Fibroblast of lung (primary cell): ENCODE data around the gene NINJ2. TPM values are rescaled to one million over a fixed set of nuclear protein-coding genes. Genes with fewer than 3 reads are reported as not detected.

Experiments
- DNase-seq, 2 donors: peaks; one replicate each; pipeline versions ENCODE4 v3.0.0 to v3.0.0-alpha.2; 2010; ENCODE audit warnings: low read depth in 2 of 2
- H2AFZ ChIP-seq: 2 replicates; pipeline ENCODE4 v1.5.1; 2012; ENCODE audit warnings: low read length, control low read depth, inconsistent platforms
- H3K27ac ChIP-seq: 2 replicates; pipeline ENCODE4 v1.5.1; 2011; ENCODE audit warnings: low read length, control low read depth; ENCODE audit not compliant: insufficient read depth
- H3K27me3 ChIP-seq: 2 replicates; pipeline ENCODE4 v1.5.1; 2011; ENCODE audit warnings: mild to moderate bottlenecking, low read length; ENCODE audit not compliant: control insufficient read depth, insufficient read depth
- H3K36me3 ChIP-seq: 2 replicates; pipeline ENCODE4 v1.5.1; 2011; ENCODE audit warnings: low read length; ENCODE audit not compliant: control insufficient read depth, insufficient read depth
- H3K4me1 ChIP-seq: 2 replicates; pipeline ENCODE4 v1.5.1; 2011; ENCODE audit warnings: low read length; ENCODE audit not compliant: control insufficient read depth, insufficient read depth; ENCODE audit errors: extremely low read depth
- H3K4me2 ChIP-seq: 2 replicates; pipeline ENCODE4 v1.5.1; 2011; ENCODE audit warnings: low read length, control low read depth; ENCODE audit not compliant: insufficient read depth; ENCODE audit errors: extremely low read depth
- H3K4me3 ChIP-seq, 4 experiments: fragments of 200-600 bp in 1 of 4; sonication (generic) in 1 of 4; replicated peaks in 1 of 4; 2 replicates each; pipeline ENCODE4 v1.5.1; 2011 to 2016; ENCODE audit warnings: low read length in 4 of 4, low read depth in 3 of 4, mild to moderate bottlenecking in 3 of 4, control low read depth in 2 of 4, inconsistent platforms in 1 of 4, mixed read lengths in 1 of 4; ENCODE audit not compliant: insufficient read depth in 1 of 4; ENCODE audit errors: control extremely low read depth in 1 of 4
- H3K79me2 ChIP-seq: 2 replicates; pipeline ENCODE4 v1.5.1; 2012; ENCODE audit warnings: mild to moderate bottlenecking, low read length, inconsistent platforms; ENCODE audit not compliant: control insufficient read depth, insufficient read depth
- H3K9ac ChIP-seq: 2 replicates; pipeline ENCODE4 v1.5.1; 2011; ENCODE audit warnings: mild to moderate bottlenecking, low read length, control low read depth; ENCODE audit not compliant: insufficient read depth
- H3K9me3 ChIP-seq: 2 replicates; pipeline ENCODE4 v1.5.1; 2012; ENCODE audit warnings: low read depth, low read length; ENCODE audit not compliant: control insufficient read depth, insufficient read depth
- H4K20me1 ChIP-seq: 2 replicates; pipeline ENCODE4 v1.5.1; 2011; ENCODE audit warnings: low read length; ENCODE audit not compliant: control insufficient read depth, insufficient read depth; ENCODE audit errors: extremely low read depth
- CTCF ChIP-seq, 2 donors: IDR thresholded peaks in 1 of 2; conservative IDR thresholded peaks in 1 of 2; 1 replicate in 1 of 2; 2 replicates in 1 of 2; pipeline ENCODE4 v1.5.1; 2011 to 2012; ENCODE audit warnings: low read length in 2 of 2, control low read depth in 1 of 2, inconsistent platforms in 1 of 2, low read depth in 1 of 2, mild to moderate bottlenecking in 1 of 2
- EZH2 ChIP-seq: IDR thresholded peaks from 2 replicates; pipeline ENCODE4 v1.5.1; 2012; ENCODE audit warnings: low read length, control low read depth, mild to moderate bottlenecking; ENCODE audit errors: missing control alignments
- polyA plus RNA-seq, 2 donors: library from polyadenylated mRNA; depleted of rRNA in 1 of 2; stranded (reverse) in 1 of 2; unstranded in 1 of 2; fragments of >200 nt; gene quantifications; 2 replicates each; pipeline ENCODE4 v1.2.1, GENCODE V29; 2011 to 2012; ENCODE audit warnings: missing spikeins in 1 of 2
- total RNA-seq: library from RNA; depleted of rRNA; stranded (reverse); fragments of >200 nt; gene quantifications from 2 replicates; pipeline ENCODE4 v1.2.1, GENCODE V29; 2014

NINJ2 gene
- total and polyA plus RNA-seq, 2 donors (not counting 1 experiment from before 2014, with no cell fraction given) = 0.35 to 0.66 TPM

DNA sequence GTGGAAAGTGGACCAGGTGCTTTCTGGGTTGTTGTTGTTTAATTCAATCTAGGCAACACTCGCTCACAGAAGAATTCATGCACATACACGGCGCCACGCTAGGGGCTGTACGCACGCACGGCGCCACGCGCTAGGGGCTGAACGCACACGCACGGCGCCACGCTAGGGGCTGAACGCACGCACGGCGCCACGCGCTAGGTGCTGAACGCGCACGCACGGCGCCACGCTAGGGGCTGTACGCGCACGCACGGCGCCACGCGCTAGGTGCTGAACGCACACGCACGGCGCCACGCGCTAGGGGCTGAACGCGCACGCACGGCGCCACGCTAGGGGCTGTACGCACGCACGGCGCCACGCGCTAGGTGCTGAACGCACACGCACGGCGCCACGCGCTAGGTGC, 54.3 kb downstream of the NINJ2 start:
- Histone ChIP-seq H3K79me2 (no peaks in the 10 kb centered on the region), H3K9me3 (no peaks in the 10 kb centered on the region), H3K9ac (no peak overlapping the region), H3K27me3 (no peaks in the 10 kb centered on the region), H3K4me1 (peaks cover 3% of the 10 kb centered on the region), H3K36me3 (no peaks in the 10 kb centered on the region), H3K4me2 (no peak overlapping the region), H2AFZ (no peak overlapping the region), H3K27ac (no peak overlapping the region), H4K20me1 (no peaks in the 10 kb centered on the region), H3K4me3 (no peak overlapping the region)
- DNase-seq = no peak
- TF ChIP-seq EZH2 (no peak), CTCF (conservative IDR thresholded peaks at IDR 0.05 in 1 of 2, IDR thresholded peaks at IDR 0.05 in 1 of 2; ENCODE audit: low read depth in 1 of 2, low read length in 2 of 2) (no peak)

DNA sequence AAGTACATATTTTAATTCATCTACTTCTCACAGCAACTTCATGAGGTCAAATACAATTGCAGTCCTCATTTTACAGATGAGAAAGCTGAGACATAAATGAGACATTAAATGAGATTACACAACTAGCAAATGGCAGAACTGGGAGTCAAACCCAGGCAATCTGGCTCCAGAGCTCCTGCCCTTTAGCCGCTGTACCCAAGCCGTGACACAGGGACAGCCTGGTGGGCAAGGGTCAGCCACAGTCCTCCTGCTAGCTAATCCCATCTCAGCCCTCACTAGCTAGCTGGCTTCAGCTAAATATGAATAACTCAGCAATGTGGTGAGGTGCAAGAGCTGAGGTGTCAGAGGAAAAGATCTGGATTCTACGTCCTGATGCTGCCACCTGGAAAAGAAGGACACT, 54.8 kb downstream of the NINJ2 start:
- no peaks in the 10 kb centered on the region for H3K36me3 ChIP-seq
- no peak overlapping the region for H3K4me3 ChIP-seq
- H3K79me2 ChIP-seq = no peaks in the 10 kb centered on the region
- H3K9me3 ChIP-seq = no peaks in the 10 kb centered on the region
- no peaks in the 10 kb centered on the region for H4K20me1 ChIP-seq
- no peaks in the 10 kb centered on the region for H3K27me3 ChIP-seq
- H2AFZ ChIP-seq = no peak overlapping the region
- H3K4me2 ChIP-seq = no peak overlapping the region
- H3K4me1 ChIP-seq = peaks cover 3% of the 10 kb centered on the region
- H3K27ac ChIP-seq = no peak overlapping the region
- H3K9ac ChIP-seq = no peak overlapping the region
- no peak for DNase-seq
- no peak for TF ChIP-seq EZH2
- TF ChIP-seq CTCF (conservative IDR thresholded peaks at IDR 0.05 in 1 of 2, IDR thresholded peaks at IDR 0.05 in 1 of 2; ENCODE audit: low read depth in 1 of 2, low read length in 2 of 2) = no peak

- Histone ChIP-seq H2AFZ (no peak overlapping the region), H3K27ac (no peak overlapping the region), H3K9me3 (no peaks in the 10 kb centered on the region), H3K79me2 (no peaks in the 10 kb centered on the region), H3K4me1 (peaks cover 3% of the 10 kb centered on the region), H3K36me3 (no peaks in the 10 kb centered on the region), H3K4me3 (no peak overlapping the region), H3K27me3 (no peaks in the 10 kb centered on the region), H3K9ac (no peak overlapping the region), H4K20me1 (no peaks in the 10 kb centered on the region), H3K4me2 (no peak overlapping the region)
- TF ChIP-seq EZH2 = no peak
- TF ChIP-seq CTCF (conservative IDR thresholded peaks at IDR 0.05 in 1 of 2, IDR thresholded peaks at IDR 0.05 in 1 of 2; ENCODE audit: low read depth in 1 of 2, low read length in 2 of 2) = no peak
- DNase-seq = peak in 1 of 2 donors; percentile 33
Measured at GRCh38 chr12:607541-608001, 55.7 kb downstream of the NINJ2 start.
